ENCODE data around the gene RAC3.
A peak's percentile ranks its signal among the peaks of the same experiment; 100 is the strongest.

Gene RAC3

GRCh38 chr17:82053556-82054263 is 22.2 kb downstream of the RAC3 start:
- Histone ChIP-seq H3K36me3 (ENCODE audit: insufficient read depth, low read length) (peaks cover 76% of the 10 kb centered on the region), H3K4me2 (ENCODE audit: insufficient read depth, low read length) (peak overlapping the region; percentile 92), H3K9ac (ENCODE audit: low read depth, low read length) (peak overlapping the region; percentile 88; the same call in 1 of the 2 replicates), H3K27me3 (ENCODE audit: insufficient read depth, low read length, poor library complexity) (no peaks in the 10 kb centered on the region), H2AFZ (ENCODE audit: low read depth, low read length) (no peak overlapping the region), H3K4me1 (ENCODE audit: insufficient read depth, low read length) (peaks cover 49% of the 10 kb centered on the region), H3K9me3 (ENCODE audit: insufficient read depth, low read length, severe bottlenecking) (no peaks in the 10 kb centered on the region), H3K4me3 (ENCODE audit: low read depth in 1 of 2, low read length in 2 of 2) (peak overlapping the region in 1 of 2 experiments; percentile 99; a peak in 3 of 4 replicates), H4K20me1 (ENCODE audit: insufficient read depth, low read length) (peaks cover 52% of the 10 kb centered on the region), H3K79me2 (ENCODE audit: insufficient read depth, low read length) (peaks cover 40% of the 10 kb centered on the region), H3K27ac (ENCODE audit: low read length) (no peak overlapping the region)
- TF ChIP-seq CTCF (IDR thresholded peaks at IDR 0.05; ENCODE audit: borderline replicate concordance, extremely low read depth, low read length, poor library complexity, severe bottlenecking), result no peak
- no peak for TF ChIP-seq EZH2 (IDR thresholded peaks at IDR 0.05; ENCODE audit: borderline replicate concordance, low read depth, low read length, severe bottlenecking)
- no peak for DNase-seq
- no peak for ATAC-seq (ENCODE audit: insufficient read depth, low read depth)

DNA sequence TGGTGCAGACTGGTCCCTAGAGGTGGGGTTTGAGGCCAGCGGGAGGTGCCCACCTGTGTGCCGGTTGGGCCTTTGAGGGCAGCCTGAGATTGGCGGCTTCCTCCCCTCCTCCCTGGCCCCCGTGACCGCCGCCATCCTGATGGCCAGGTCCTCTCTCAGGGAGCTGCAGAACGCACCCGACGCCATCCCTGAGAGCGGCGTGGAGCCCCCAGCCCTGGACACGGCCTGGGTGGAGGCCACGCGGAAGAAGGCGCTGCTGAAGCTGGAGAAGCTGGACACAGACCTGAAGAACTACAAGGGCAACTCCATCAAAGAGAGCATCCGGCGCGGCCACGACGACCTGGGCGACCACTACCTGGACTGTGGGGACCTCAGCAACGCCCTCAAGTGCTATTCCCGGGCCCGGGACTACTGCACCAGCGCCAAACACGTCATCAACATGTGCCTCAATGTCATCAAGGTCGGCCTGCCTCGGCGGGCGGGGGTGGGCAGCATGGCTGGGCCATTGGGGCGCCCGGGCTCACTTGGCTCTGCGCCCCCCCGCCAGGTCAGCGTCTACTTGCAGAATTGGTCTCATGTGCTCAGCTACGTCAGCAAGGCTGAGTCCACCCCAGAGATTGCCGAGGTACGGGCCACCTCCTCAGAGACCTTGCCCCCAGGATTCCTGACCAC is 23.0 kb downstream of the RAC3 start:
- no peaks in the 10 kb centered on the region for H3K9me3 ChIP-seq (ENCODE audit: insufficient read depth, low read length, severe bottlenecking)
- no peak for DNase-seq
- no peak overlapping the region for H2AFZ ChIP-seq (ENCODE audit: low read depth, low read length)
- H3K79me2 ChIP-seq (ENCODE audit: insufficient read depth, low read length), result peaks cover 40% of the 10 kb centered on the region
- H3K27me3 ChIP-seq (ENCODE audit: insufficient read depth, low read length, poor library complexity), result no peaks in the 10 kb centered on the region
- H3K4me1 ChIP-seq (ENCODE audit: insufficient read depth, low read length), result peaks cover 46% of the 10 kb centered on the region
- no peak overlapping the region for H3K9ac ChIP-seq (ENCODE audit: low read depth, low read length)
- H3K36me3 ChIP-seq (ENCODE audit: insufficient read depth, low read length), result peaks cover 76% of the 10 kb centered on the region
- H3K4me2 ChIP-seq (ENCODE audit: insufficient read depth, low read length), result peak overlapping the region; percentile 92
- no peak overlapping the region for H3K27ac ChIP-seq (ENCODE audit: low read length)
- ATAC-seq (ENCODE audit: insufficient read depth, low read depth), result no peak
- TF ChIP-seq EZH2 (IDR thresholded peaks at IDR 0.05; ENCODE audit: borderline replicate concordance, low read depth, low read length, severe bottlenecking), result no peak
- no peak for TF ChIP-seq CTCF (IDR thresholded peaks at IDR 0.05; ENCODE audit: borderline replicate concordance, extremely low read depth, low read length, poor library complexity, severe bottlenecking)
- H3K4me3 ChIP-seq (ENCODE audit: low read depth in 1 of 2, low read length in 2 of 2), result no peak overlapping the region
- peaks cover 59% of the 10 kb centered on the region for H4K20me1 ChIP-seq (ENCODE audit: insufficient read depth, low read length)

DNA sequence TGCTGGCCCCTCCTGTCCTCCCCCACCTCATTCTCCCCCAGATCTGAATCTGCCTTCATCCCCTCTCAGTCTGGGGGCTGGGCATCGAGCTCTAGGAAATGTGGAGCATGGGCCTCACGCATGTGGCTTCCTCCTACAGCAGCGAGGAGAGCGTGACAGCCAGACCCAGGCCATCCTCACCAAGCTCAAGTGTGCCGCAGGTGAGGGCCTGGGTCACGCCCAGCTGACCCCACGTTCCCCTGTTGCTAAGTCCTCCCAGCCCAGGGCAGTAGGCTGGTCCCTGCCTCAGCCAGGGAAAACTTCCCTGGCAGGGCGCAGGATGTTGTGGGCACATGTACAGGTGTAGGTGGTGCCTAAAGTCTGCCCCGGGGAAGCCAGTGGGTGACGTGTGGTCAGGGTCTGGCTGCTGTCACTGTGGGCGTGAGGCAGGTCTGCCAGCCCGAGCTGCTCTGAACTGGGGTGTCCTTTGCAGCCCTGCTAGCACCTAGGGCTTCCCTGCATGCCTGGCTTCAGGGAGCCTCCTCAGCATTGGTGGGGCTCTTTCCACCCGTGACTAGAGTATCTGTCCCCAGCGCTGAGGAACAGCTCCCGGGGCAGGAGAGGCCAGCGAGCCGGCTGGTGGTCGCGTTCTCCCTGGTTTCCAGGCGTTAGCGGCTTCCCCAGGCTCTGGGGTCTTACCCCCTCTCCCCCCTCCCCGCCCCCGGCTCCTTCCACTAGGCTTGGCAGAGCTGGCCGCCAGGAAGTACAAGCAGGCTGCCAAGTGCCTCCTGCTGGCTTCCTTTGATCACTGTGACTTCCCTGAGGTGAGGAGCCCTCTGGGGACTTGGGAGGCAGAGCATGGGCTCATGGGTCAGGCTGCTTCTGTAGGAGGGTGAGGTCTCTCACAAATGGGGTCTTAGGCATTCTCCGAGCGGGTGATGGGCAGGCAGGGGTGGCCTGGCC is 23.8 kb downstream of the RAC3 start:
- TF ChIP-seq CTCF (IDR thresholded peaks at IDR 0.05; ENCODE audit: borderline replicate concordance, extremely low read depth, low read length, poor library complexity, severe bottlenecking) (no peak), EZH2 (IDR thresholded peaks at IDR 0.05; ENCODE audit: borderline replicate concordance, low read depth, low read length, severe bottlenecking) (no peak)
- Histone ChIP-seq H3K4me1 (ENCODE audit: insufficient read depth, low read length) (peaks cover 38% of the 10 kb centered on the region), H3K4me3 (ENCODE audit: low read depth in 1 of 2, low read length in 2 of 2) (no peak overlapping the region), H3K27me3 (ENCODE audit: insufficient read depth, low read length, poor library complexity) (no peaks in the 10 kb centered on the region), H4K20me1 (ENCODE audit: insufficient read depth, low read length) (peaks cover 65% of the 10 kb centered on the region), H3K27ac (ENCODE audit: low read length) (no peak overlapping the region; the same call in 1 of the 2 replicates), H2AFZ (ENCODE audit: low read depth, low read length) (no peak overlapping the region), H3K4me2 (ENCODE audit: insufficient read depth, low read length) (peak overlapping the region; percentile 12; the same call in 1 of the 2 replicates), H3K9ac (ENCODE audit: low read depth, low read length) (no peak overlapping the region), H3K36me3 (ENCODE audit: insufficient read depth, low read length) (peaks cover 77% of the 10 kb centered on the region), H3K79me2 (ENCODE audit: insufficient read depth, low read length) (peaks cover 40% of the 10 kb centered on the region), H3K9me3 (ENCODE audit: insufficient read depth, low read length, severe bottlenecking) (no peaks in the 10 kb centered on the region)
- ATAC-seq (ENCODE audit: insufficient read depth, low read depth) (no peak), DNase-seq (no peak)

All from DND-41 (cell line).